Peyer's patch (tissue), 4 donors: ENCODE data around the gene GCFC2. TPM values are rescaled to one million over a fixed set of nuclear protein-coding genes. Genes with fewer than 3 reads are reported as not detected.

Source experiments
- DNase-seq, 3 donors: peaks; one replicate each; pipeline ENCODE4 v3.0.0-alpha.2; 2017 to 2019
- H3K27ac ChIP-seq, 4 donors: fragments of 200-600 bp; sonication (generic); one replicate each; pipeline ENCODE4 v1.5.1; 2016 to 2019
- H3K27me3 ChIP-seq, 2 donors: fragments of 200-600 bp; sonication (generic); one replicate each; pipeline ENCODE4 v1.5.1; 2019
- H3K36me3 ChIP-seq, 3 donors: fragments of 200-600 bp; sonication (generic); one replicate each; pipeline ENCODE4 v1.5.1; 2016 to 2019
- H3K4me1 ChIP-seq, 4 donors: fragments of 200-600 bp; sonication (generic); one replicate each; pipeline ENCODE4 v1.5.1; 2016 to 2019
- H3K4me3 ChIP-seq, 4 donors: fragments of 200-600 bp; sonication (generic); 1 replicate in 3 of 4; 2 replicates in 1 of 4; pipeline ENCODE4 v1.5.1; 2016 to 2019; ENCODE audit warnings: mild to moderate bottlenecking in 1 of 4
- H3K9me3 ChIP-seq, 4 donors: fragments of 200-600 bp; sonication (generic); one replicate each; pipeline ENCODE4 v1.5.1; 2016 to 2019; ENCODE audit warnings: mild to moderate bottlenecking in 1 of 4
- POLR2A ChIP-seq, 2 donors: fragments of 450-650 bp; IDR thresholded peaks; one replicate each; pipeline ENCODE4 v1.5.1; 2017; ENCODE audit warnings: antibody characterized with exemption in 2 of 2, mild to moderate bottlenecking in 2 of 2, moderate library complexity in 2 of 2
- total RNA-seq, 4 donors: library from RNA; depleted of rRNA; stranded (reverse); fragments of >200 nt; gene quantifications; one replicate each; pipeline ENCODE4 v1.1.0, GENCODE V29; 2016
- TF ChIP-seq, protein P1 (sequence below), 6 experiments: fragments of 450-650 bp in 4 of 6; fragments of 200-600 bp in 2 of 6; sonication (generic) in 1 of 6; IDR thresholded peaks; one replicate each; pipeline ENCODE4 v1.5.1; 2017 to 2019; ENCODE audit warnings: antibody characterized with exemption in 6 of 6, mild to moderate bottlenecking in 3 of 6, moderate library complexity in 1 of 6

Gene GCFC2
- total RNA-seq, 4 donors from 2014 or later = 20.8 to 33.5 (median 26.1) TPM

GRCh38 chr2:75666911-75667310 is 43.8 kb downstream of the GCFC2 start:
- no peak for TF ChIP-seq POLR2A (IDR thresholded peaks at IDR 0.05)
- TF ChIP-seq, protein P1, sequence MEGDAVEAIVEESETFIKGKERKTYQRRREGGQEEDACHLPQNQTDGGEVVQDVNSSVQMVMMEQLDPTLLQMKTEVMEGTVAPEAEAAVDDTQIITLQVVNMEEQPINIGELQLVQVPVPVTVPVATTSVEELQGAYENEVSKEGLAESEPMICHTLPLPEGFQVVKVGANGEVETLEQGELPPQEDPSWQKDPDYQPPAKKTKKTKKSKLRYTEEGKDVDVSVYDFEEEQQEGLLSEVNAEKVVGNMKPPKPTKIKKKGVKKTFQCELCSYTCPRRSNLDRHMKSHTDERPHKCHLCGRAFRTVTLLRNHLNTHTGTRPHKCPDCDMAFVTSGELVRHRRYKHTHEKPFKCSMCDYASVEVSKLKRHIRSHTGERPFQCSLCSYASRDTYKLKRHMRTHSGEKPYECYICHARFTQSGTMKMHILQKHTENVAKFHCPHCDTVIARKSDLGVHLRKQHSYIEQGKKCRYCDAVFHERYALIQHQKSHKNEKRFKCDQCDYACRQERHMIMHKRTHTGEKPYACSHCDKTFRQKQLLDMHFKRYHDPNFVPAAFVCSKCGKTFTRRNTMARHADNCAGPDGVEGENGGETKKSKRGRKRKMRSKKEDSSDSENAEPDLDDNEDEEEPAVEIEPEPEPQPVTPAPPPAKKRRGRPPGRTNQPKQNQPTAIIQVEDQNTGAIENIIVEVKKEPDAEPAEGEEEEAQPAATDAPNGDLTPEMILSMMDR (IDR thresholded peaks at IDR 0.05) = no peak
- no peak overlapping the region for H3K27ac ChIP-seq
- H3K4me1 ChIP-seq = no peaks in the 10 kb centered on the region
- no peaks in the 10 kb centered on the region for H3K9me3 ChIP-seq
- H3K27me3 ChIP-seq = no peaks in the 10 kb centered on the region
- no peak for DNase-seq
- peaks cover 0 to 40% (median 0%) of the 10 kb centered on the region in 3 donors for H3K36me3 ChIP-seq
- no peak overlapping the region for H3K4me3 ChIP-seq

- H3K4me1 ChIP-seq = no peaks in the 10 kb centered on the region
- no peak overlapping the region for H3K27ac ChIP-seq
- no peak overlapping the region for H3K4me3 ChIP-seq
- H3K36me3 ChIP-seq = peaks cover 0 to 73% (median 0%) of the 10 kb centered on the region in 3 donors
- H3K9me3 ChIP-seq = no peaks in the 10 kb centered on the region
- no peaks in the 10 kb centered on the region for H3K27me3 ChIP-seq
- TF ChIP-seq POLR2A (IDR thresholded peaks at IDR 0.05) = no peak
- TF ChIP-seq, protein P1 (IDR thresholded peaks at IDR 0.05) = no peak
- no peak for DNase-seq
These were observed 52.9 kb downstream of the GCFC2 start for GRCh38 chr2:75657798-75658197.

GRCh38 chr2:75656563-75656962 is 54.2 kb downstream of the GCFC2 start:
- Histone ChIP-seq H3K27ac (no peak overlapping the region), H3K36me3 (peaks cover 0 to 79% (median 0%) of the 10 kb centered on the region in 3 donors), H3K4me3 (no peak overlapping the region), H3K9me3 (no peaks in the 10 kb centered on the region), H3K4me1 (no peaks in the 10 kb centered on the region), H3K27me3 (no peaks in the 10 kb centered on the region)
- TF ChIP-seq POLR2A (IDR thresholded peaks at IDR 0.05) = no peak
- TF ChIP-seq, protein P1 (IDR thresholded peaks at IDR 0.05) = no peak
- no peak for DNase-seq

GRCh38 chr2:75655861-75656260 is 54.9 kb downstream of the GCFC2 start:
- Histone ChIP-seq H3K27ac (no peak overlapping the region), H3K9me3 (no peaks in the 10 kb centered on the region), H3K36me3 (peaks cover 0 to 78% (median 0%) of the 10 kb centered on the region in 3 donors), H3K4me1 (no peaks in the 10 kb centered on the region), H3K4me3 (no peak overlapping the region), H3K27me3 (no peaks in the 10 kb centered on the region)
- DNase-seq = no peak
- TF ChIP-seq POLR2A (IDR thresholded peaks at IDR 0.05) = no peak
- TF ChIP-seq, protein P1 (IDR thresholded peaks at IDR 0.05) = no peak

DNA sequence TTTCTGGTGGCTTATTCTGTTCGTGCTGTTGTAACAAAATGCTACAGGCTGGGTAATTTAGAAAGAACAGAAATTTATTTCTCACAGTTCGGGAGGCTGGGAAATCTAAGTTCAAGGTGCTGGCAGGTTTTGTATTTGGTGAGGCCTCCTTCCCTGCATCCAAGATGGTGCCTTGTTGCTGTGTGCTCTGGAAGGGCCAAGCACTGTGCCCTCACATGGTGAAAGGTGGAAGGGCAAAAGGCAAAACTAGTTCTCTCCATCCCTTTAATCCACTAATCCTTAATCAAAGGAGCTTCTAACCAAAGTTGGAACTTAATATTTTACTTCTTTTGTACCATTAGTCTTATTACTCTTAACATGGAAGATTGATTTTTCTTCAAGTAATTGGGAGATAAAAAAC is 56.7 kb downstream of the GCFC2 start:
- Histone ChIP-seq H3K9me3 (no peaks in the 10 kb centered on the region), H3K36me3 (peaks cover 0 to 78% (median 0%) of the 10 kb centered on the region in 3 donors), H3K4me3 (no peak overlapping the region), H3K27ac (no peak overlapping the region), H3K27me3 (no peaks in the 10 kb centered on the region), H3K4me1 (peaks cover 0 to under 1% (median 0%) of the 10 kb centered on the region in 4 donors)
- no peak for TF ChIP-seq POLR2A (IDR thresholded peaks at IDR 0.05)
- TF ChIP-seq, protein P1 (IDR thresholded peaks at IDR 0.05) = no peak
- DNase-seq = no peak

DNA sequence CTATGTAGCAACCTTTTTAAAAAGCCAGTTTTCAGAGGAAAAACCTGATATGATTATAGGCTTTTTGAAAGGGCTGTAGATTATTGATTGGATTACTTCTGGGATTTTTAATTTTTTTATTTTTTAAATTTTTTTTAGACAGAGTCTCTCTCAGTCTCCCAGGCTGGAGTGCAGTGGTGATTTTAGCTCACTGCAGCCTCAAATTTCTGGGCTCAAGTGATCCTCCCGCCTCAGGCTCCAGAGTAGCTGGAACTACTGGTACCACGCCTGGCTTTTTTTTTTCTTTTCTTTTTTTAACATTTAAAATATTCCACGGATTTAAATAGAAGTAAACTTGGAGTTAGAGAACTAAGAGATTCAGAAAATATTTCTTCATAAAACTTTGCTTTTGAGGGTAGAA is 62.9 kb downstream of the GCFC2 start:
- Histone ChIP-seq H3K9me3 (no peaks in the 10 kb centered on the region), H3K4me1 (peaks cover 0 to 17% (median 3%) of the 10 kb centered on the region in 4 donors), H3K27ac (no peak overlapping the region), H3K27me3 (no peaks in the 10 kb centered on the region), H3K4me3 (peak overlapping the region in 2 of 4 donors; percentile 87 to 95), H3K36me3 (peaks cover 0 to 26% (median 0%) of the 10 kb centered on the region in 3 donors)
- TF ChIP-seq POLR2A (IDR thresholded peaks at IDR 0.05) = no peak
- no peak for DNase-seq
